HL-60 (cell line): ENCODE data around the gene DCC.

Experiments used
- CTCF ChIP-seq: IDR thresholded peaks from one replicate; pipeline ENCODE4 v1.5.1; 2011; ENCODE audit warnings: low read length, control low read depth, inconsistent platforms; ENCODE audit not compliant: insufficient read depth
- POLR2AphosphoS5 ChIP-seq: IDR thresholded peaks from 2 replicates; pipeline ENCODE4 v1.6.1; 2012; ENCODE audit warnings: low read depth
- REST ChIP-seq: IDR thresholded peaks from 2 replicates; pipeline ENCODE4 v1.6.1; 2012; ENCODE audit warnings: low read depth; ENCODE audit not compliant: insufficient replicate concordance

- TF ChIP-seq CTCF = no peak
- TF ChIP-seq POLR2AphosphoS5 = no peak
- no peak for TF ChIP-seq REST
These were observed 807.5 kb downstream of the DCC start for GRCh38 chr18:53147472-53147871.
